ENCODE results near the gene ATP9B.

The ATP9B gene

DNA sequence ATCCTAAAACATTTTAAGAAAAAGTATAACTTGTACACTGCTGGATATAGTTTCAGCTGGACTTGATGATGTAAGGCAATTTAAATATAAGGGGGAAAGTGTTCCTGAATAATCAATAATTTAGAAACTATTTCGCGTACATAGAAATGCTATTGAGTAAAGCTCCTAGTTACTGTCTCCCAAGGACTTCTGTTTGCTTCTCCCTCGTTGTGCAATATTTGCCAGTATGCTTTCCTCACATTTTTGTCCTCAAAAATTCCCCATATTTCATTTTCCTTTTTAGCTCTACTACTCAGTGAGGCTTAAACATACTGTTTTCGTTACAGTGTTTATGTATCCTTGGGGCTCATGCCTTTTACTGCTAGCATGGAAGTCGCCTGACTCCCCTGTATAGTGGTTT lies 36.9 kb downstream of the ATP9B start:
- in situ Hi-C loops (cut with MboI; ENCODE audit: low sequenced_read_pairs, unreplicated experiment), result no loop called here

DNA sequence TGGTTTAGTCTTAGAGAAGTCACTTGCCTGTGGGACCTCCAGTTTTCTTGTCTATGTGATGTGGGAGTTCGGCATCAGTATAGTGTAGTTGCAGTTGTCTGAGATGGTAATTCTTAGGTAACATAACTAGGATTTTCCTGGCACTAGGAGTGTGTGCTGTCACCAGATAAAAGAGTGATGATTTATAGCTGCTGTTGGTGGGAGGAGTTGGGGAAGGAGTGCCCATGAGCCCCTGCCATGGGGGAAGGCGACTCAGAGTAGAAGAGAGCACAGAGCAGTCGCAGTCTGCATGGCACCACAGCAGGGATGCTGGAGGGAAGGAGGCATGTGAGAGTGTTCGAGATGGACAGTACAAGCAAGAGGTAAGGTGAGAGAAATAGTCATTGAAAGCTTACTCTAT lies 38.7 kb downstream of the ATP9B start:
- no peak for TF ChIP-seq CTCF (IDR thresholded peaks at IDR 0.05; ENCODE audit: borderline replicate concordance, control extremely low read depth, extremely low read depth, insufficient read depth, missing control alignments)
- DNase-seq (ENCODE audit: low spot score), result no peak
- in situ Hi-C loops (cut with MboI; ENCODE audit: low sequenced_read_pairs, unreplicated experiment), result no loop called here

More for the DNA sequence above, 36.9 kb downstream of the ATP9B start:
- DNase-seq (ENCODE audit: low spot score), result no peak
- no peak for TF ChIP-seq CTCF (IDR thresholded peaks at IDR 0.05; ENCODE audit: borderline replicate concordance, control extremely low read depth, extremely low read depth, insufficient read depth, missing control alignments)

DNA sequence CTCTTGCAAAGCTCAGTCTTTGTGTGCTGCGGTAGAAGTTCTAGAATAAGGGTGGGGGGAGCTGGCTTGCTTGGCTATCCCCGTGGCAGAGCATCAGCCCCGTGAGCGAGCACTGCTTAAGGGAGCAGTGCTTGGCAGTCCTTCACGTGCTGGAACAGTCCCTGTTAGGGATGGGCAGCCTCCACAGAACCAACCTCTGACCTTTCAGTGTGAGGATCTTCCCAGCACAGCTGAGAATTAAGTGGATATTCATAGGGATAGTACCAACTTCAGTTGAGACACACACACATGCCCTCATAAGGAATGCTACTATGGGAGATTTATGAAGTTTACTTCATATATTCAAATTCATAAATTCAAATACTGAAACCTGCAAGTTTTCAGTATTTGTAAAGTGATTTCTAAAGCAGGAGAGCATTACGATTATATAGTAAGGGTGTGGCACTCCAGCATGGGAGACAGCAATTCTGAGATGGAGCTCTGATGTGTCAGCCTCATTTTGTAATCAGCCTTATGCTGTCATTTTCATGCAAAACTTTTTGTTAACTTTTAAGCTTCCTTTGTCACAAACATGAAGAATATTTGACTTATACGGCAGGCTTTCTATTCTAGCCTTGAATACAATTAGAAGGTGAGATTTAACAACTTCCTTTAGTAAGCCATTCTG lies 39.5 kb downstream of the ATP9B start:
- in situ Hi-C loops (cut with MboI; ENCODE audit: low sequenced_read_pairs, unreplicated experiment), result no loop called here
- no peak for DNase-seq (ENCODE audit: low spot score)
- no peak for TF ChIP-seq CTCF (IDR thresholded peaks at IDR 0.05; ENCODE audit: borderline replicate concordance, control extremely low read depth, extremely low read depth, insufficient read depth, missing control alignments)

GRCh38 chr18:79111483-79111882 lies 42.3 kb downstream of the ATP9B start:
- in situ Hi-C loops (cut with MboI; ENCODE audit: low sequenced_read_pairs, unreplicated experiment), result no loop called here
- no peak for TF ChIP-seq CTCF (IDR thresholded peaks at IDR 0.05; ENCODE audit: borderline replicate concordance, control extremely low read depth, extremely low read depth, insufficient read depth, missing control alignments)
- no peak for DNase-seq (ENCODE audit: low spot score)

- in situ Hi-C loops (cut with MboI; ENCODE audit: low sequenced_read_pairs, unreplicated experiment), result no loop called here
- TF ChIP-seq CTCF (IDR thresholded peaks at IDR 0.05; ENCODE audit: borderline replicate concordance, control extremely low read depth, extremely low read depth, insufficient read depth, missing control alignments), result no peak
- no peak for DNase-seq (ENCODE audit: low spot score)
These were observed 48.2 kb downstream of the ATP9B start for GRCh38 chr18:79117385-79117784.

DNA sequence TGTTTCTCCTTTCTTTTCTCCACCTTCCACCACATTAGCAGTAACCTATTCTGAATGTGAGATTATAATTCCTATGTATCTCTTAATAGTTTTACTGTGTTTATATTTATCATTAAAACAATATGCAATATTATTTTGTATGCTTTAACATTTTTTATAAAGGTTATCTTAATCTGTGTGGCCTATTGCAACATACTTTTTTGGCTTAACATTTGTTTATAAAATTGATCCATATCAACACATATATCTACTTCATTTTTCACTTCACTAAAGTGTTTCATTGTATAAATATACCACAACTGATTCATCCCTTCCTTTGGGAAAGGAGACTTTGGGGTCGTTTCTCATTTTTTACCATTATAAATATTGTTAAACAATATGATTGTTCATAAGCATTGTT lies 48.6 kb downstream of the ATP9B start:
- in situ Hi-C loops (cut with MboI; ENCODE audit: low sequenced_read_pairs, unreplicated experiment), result no loop called here
- DNase-seq (ENCODE audit: low spot score), result no peak
- TF ChIP-seq CTCF (IDR thresholded peaks at IDR 0.05; ENCODE audit: borderline replicate concordance, control extremely low read depth, extremely low read depth, insufficient read depth, missing control alignments), result no peak

Data from GM13976 (cell line).